ENCODE data around the gene ITPRIPL1. TPM values are rescaled to one million over a fixed set of nuclear protein-coding genes. Genes with fewer than 3 reads are reported as not detected.

ITPRIPL1 gene
- total RNA-seq, 1 donor from 2014 or later = 1.5 TPM

- Histone ChIP-seq H3K27me3 (no peaks in the 10 kb centered on the region), H3K27ac (no peak overlapping the region), H3K9me3 (no peaks in the 10 kb centered on the region), H3K4me3 (no peak overlapping the region), H3K36me3 (no peaks in the 10 kb centered on the region), H3K4me1 (no peaks in the 10 kb centered on the region)
- intact Hi-C loops (cut with DNase I) = no loop called here
- no peak for DNase-seq (ENCODE audit: extremely low spot score in 2 of 2)
- TF ChIP-seq POLR2AphosphoS5 (IDR thresholded peaks at IDR 0.05; ENCODE audit: insufficient read depth in 1 of 2, low read depth in 1 of 2) (no peak), POLR2A (IDR thresholded peaks at IDR 0.05) (no peak)
- TF ChIP-seq, protein P1, sequence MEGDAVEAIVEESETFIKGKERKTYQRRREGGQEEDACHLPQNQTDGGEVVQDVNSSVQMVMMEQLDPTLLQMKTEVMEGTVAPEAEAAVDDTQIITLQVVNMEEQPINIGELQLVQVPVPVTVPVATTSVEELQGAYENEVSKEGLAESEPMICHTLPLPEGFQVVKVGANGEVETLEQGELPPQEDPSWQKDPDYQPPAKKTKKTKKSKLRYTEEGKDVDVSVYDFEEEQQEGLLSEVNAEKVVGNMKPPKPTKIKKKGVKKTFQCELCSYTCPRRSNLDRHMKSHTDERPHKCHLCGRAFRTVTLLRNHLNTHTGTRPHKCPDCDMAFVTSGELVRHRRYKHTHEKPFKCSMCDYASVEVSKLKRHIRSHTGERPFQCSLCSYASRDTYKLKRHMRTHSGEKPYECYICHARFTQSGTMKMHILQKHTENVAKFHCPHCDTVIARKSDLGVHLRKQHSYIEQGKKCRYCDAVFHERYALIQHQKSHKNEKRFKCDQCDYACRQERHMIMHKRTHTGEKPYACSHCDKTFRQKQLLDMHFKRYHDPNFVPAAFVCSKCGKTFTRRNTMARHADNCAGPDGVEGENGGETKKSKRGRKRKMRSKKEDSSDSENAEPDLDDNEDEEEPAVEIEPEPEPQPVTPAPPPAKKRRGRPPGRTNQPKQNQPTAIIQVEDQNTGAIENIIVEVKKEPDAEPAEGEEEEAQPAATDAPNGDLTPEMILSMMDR (IDR thresholded peaks at IDR 0.05) = no peak
These were observed 20.3 kb downstream of the ITPRIPL1 start for GRCh38 chr2:96345438-96345837.

DNA sequence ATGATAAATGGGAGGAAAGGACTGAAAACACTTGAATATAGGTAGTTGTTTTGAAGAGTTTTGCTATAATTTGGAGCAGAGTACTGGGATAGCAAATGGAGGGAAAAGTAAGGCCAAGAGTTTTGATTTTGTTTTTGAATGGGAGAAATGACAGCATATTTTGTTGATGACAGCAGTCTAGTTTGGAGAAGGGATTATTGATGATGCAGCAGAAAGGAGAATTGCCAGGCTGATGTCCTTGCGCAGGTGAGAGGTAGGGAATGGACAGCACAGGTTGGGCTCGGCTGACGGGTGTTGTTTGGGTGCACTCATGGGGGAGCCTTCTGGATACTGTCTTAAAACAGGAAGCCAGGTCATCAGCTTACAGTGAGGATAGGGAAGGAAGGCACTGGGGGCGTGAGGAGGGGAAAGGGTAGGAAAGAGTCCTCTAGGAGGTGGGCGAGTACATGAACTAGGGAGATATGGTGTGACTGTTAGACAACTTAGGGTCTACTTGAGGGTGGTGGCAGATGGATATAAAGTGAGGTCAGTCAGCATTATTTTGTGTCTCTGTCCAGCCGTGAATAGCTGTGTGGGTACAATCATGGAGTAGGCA lies 20.8 kb downstream of the ITPRIPL1 start:
- Histone ChIP-seq H3K36me3 (no peaks in the 10 kb centered on the region), H3K4me1 (no peaks in the 10 kb centered on the region), H3K4me3 (no peak overlapping the region), H3K9me3 (no peaks in the 10 kb centered on the region), H3K27ac (no peak overlapping the region), H3K27me3 (no peaks in the 10 kb centered on the region)
- TF ChIP-seq POLR2AphosphoS5 (IDR thresholded peaks at IDR 0.05; ENCODE audit: insufficient read depth in 1 of 2, low read depth in 1 of 2) = no peak
- TF ChIP-seq, protein P1 (IDR thresholded peaks at IDR 0.05) = no peak
- TF ChIP-seq POLR2A (IDR thresholded peaks at IDR 0.05) = no peak
- no peak for DNase-seq (ENCODE audit: extremely low spot score in 2 of 2)
- intact Hi-C loops (cut with DNase I) = no loop called here

GRCh38 chr2:96347395-96347794 lies 22.3 kb downstream of the ITPRIPL1 start:
- Histone ChIP-seq H3K27ac (no peak overlapping the region), H3K4me1 (no peaks in the 10 kb centered on the region), H3K36me3 (no peaks in the 10 kb centered on the region), H3K9me3 (no peaks in the 10 kb centered on the region), H3K4me3 (no peak overlapping the region), H3K27me3 (no peaks in the 10 kb centered on the region)
- no peak for DNase-seq (ENCODE audit: extremely low spot score in 2 of 2)
- intact Hi-C loops (cut with DNase I) = no loop called here
- TF ChIP-seq POLR2AphosphoS5 (IDR thresholded peaks at IDR 0.05; ENCODE audit: insufficient read depth in 1 of 2, low read depth in 1 of 2) = no peak
- TF ChIP-seq, protein P1 (IDR thresholded peaks at IDR 0.05) = no peak
- TF ChIP-seq POLR2A (IDR thresholded peaks at IDR 0.05) = no peak

- TF ChIP-seq, protein P1 (IDR thresholded peaks at IDR 0.05) = no peak
- TF ChIP-seq POLR2AphosphoS5 (IDR thresholded peaks at IDR 0.05; ENCODE audit: insufficient read depth in 1 of 2, low read depth in 1 of 2) (no peak), POLR2A (IDR thresholded peaks at IDR 0.05) (no peak)
- no peak overlapping the region for H3K27ac ChIP-seq
- H3K9me3 ChIP-seq = no peaks in the 10 kb centered on the region
- DNase-seq (ENCODE audit: extremely low spot score in 2 of 2) = no peak
- H3K4me3 ChIP-seq = no peak overlapping the region
- H3K4me1 ChIP-seq = no peaks in the 10 kb centered on the region
- intact Hi-C loops (cut with DNase I) = no loop called here
- no peaks in the 10 kb centered on the region for H3K27me3 ChIP-seq
- no peaks in the 10 kb centered on the region for H3K36me3 ChIP-seq
These were observed 28.0 kb downstream of the ITPRIPL1 start for GRCh38 chr2:96353032-96353561.

DNA sequence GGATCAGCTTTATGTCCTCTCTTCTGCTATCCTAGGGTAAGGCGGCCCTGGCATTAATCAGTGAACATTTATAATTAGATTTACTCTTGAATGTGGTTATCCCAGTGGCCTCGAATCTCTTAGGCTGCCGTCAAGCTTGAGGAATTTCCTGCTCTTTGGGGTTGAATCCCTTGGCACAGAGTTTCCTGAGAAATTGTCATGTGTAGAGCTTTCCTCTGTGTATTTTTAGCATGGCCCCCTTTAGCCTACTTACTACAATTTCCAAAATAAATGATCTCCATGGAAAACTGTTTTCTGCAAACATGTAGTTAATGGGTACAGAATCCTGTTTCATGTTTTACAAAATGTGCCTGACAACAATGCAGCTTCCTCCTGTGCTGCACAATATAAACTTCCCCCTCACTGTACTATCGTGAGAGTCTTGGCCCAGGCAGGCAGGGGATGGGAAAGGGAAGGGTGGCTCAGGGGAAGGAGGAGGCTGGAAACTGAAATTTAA lies 28.5 kb downstream of the ITPRIPL1 start:
- H3K4me3 ChIP-seq = no peak overlapping the region
- H3K27me3 ChIP-seq = no peaks in the 10 kb centered on the region
- intact Hi-C loops (cut with DNase I) = no loop called here
- H3K27ac ChIP-seq = no peak overlapping the region
- TF ChIP-seq POLR2AphosphoS5 (IDR thresholded peaks at IDR 0.05; ENCODE audit: insufficient read depth in 1 of 2, low read depth in 1 of 2) = peak in 1 of 2 donors; percentile 35
- TF ChIP-seq, protein P1 (IDR thresholded peaks at IDR 0.05) = no peak
- H3K4me1 ChIP-seq = no peaks in the 10 kb centered on the region
- no peaks in the 10 kb centered on the region for H3K36me3 ChIP-seq
- no peak for DNase-seq (ENCODE audit: extremely low spot score in 2 of 2)
- no peaks in the 10 kb centered on the region for H3K9me3 ChIP-seq

Data from vagina (tissue), 2 donors.